ACC112 (cell line): ENCODE data around the gene MS4A15.
"Not testable (repeated sequence)": the region's sequence is repeated elsewhere in the genome, so short reads cannot be mapped to it uniquely, and the experiment has no call there.

Source experiments
- H2AFZ ChIP-seq: fragments of 200-600 bp; sonication (generic); one replicate; pipeline ENCODE4 v1.6.0; 2017; ENCODE audit warnings: antibody characterized with exemption, low read length; ENCODE audit not compliant: unreplicated experiment
- H3K27ac ChIP-seq: fragments of 200-600 bp; sonication (generic); 2 replicates; pipeline ENCODE4 v1.5.1; 2014; ENCODE audit warnings: low read depth, mild to moderate bottlenecking, antibody characterized with exemption, low read length, moderate library complexity
- H3K27me3 ChIP-seq: fragments of 200-600 bp; sonication (generic); 2 replicates; pipeline ENCODE4 v1.6.1; 2014; ENCODE audit warnings: mild to moderate bottlenecking, antibody characterized with exemption, low read length, moderate library complexity, mixed read lengths; ENCODE audit not compliant: insufficient read depth
- H3K36me3 ChIP-seq: fragments of 200-600 bp; sonication (generic); 2 replicates; pipeline ENCODE4 v1.6.1; 2016; ENCODE audit warnings: mild to moderate bottlenecking, antibody characterized with exemption, low read length, moderate library complexity, mixed read lengths; ENCODE audit not compliant: insufficient read depth
- H3K4me1 ChIP-seq: fragments of 200-600 bp; sonication (generic); one replicate; pipeline ENCODE4 v1.6.1; 2016; ENCODE audit warnings: low read length, mixed read lengths; ENCODE audit not compliant: insufficient read depth, unreplicated experiment, control insufficient read depth
- H3K4me3 ChIP-seq: fragments of 200-600 bp; sonication (generic); 2 replicates; pipeline ENCODE4 v1.5.1; 2014; ENCODE audit warnings: mild to moderate bottlenecking, low read depth, low read length
- H3K79me2 ChIP-seq: fragments of 200-600 bp; sonication (generic); one replicate; pipeline ENCODE4 v1.6.0; 2016; ENCODE audit warnings: low read length; ENCODE audit not compliant: control insufficient read depth, unreplicated experiment, insufficient read depth

The MS4A15 gene

DNA sequence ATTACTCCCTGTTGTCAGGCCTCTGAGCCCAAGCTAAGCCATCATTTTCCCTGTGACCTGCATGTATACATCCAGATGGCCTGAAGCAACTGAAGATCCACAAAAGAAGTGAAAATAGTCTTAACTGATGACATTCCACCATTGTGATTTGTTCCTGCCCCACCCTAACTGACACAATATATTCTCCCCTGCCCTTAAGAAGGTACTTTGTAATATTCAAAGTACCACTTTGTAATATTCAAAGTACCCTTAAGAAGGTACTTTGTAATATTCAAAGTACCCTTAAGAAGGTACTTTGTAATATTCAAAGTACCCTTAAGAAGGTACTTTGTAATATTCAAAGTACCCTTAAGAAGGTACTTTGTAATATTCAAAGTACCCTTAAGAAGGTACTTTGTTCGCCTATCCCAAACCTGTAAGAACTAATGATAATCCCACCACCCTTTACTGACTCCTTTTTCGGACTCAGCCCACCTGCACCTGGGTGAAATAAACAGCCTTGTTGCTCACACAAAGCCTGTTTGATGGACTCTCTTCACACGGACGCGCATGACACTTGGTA is 67.2 kb downstream of the MS4A15 start:
- not testable (repeated sequence) for H3K4me1 ChIP-seq

DNA sequence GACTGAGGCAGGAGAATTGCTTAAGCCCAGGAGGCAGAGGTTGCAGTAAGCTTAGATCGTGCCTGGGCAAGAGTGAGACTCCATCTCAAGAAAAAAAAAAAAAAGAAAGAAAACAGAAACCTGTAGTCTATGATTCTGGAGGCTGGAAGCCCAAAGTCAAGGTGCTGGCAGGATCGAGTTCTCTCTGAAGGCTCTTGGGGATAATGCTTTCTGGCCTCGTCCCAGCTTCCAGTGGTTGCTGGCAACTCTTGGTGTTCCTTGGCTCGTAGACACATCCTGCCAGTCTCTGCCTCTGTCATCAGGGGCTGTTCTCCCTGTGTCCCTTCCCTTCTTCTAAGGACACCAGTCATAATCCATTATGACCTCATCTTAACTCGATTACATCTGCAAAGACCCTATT is 68.5 kb downstream of the MS4A15 start:
- no peak overlapping the region for H3K27ac ChIP-seq
- no peaks in the 10 kb centered on the region for H3K4me1 ChIP-seq
- no peaks in the 10 kb centered on the region for H3K27me3 ChIP-seq
- H2AFZ ChIP-seq: no peak overlapping the region
- H3K4me3 ChIP-seq: no peak overlapping the region
- no peaks in the 10 kb centered on the region for H3K36me3 ChIP-seq
- H3K79me2 ChIP-seq: no peaks in the 10 kb centered on the region

More for the DNA sequence above, 67.2 kb downstream of the MS4A15 start:
- H3K36me3 ChIP-seq, H3K4me3 ChIP-seq, H3K27ac ChIP-seq, H2AFZ ChIP-seq, H3K27me3 ChIP-seq, H3K79me2 ChIP-seq: not testable (repeated sequence)

DNA sequence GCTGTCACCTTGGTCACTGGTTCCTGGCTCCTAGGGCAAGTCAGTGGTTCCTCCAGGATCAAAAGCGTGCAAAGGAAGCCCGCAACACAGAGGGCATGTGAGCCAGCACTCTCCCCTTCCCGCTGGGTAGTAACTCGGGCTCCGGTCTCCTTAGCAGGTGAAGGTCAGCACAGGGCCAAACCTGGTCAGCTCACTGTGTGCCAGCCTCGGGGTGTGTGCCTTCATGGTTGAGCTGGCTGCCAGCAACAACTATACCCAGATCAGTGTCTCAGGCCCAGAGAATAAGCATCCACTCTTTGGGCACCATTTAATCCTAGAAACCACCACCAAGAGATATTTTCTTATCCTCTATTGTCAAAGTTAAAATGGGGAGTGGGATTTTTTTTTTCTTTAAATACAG is 69.1 kb downstream of the MS4A15 start:
- Histone ChIP-seq H3K4me1 (no peaks in the 10 kb centered on the region), H2AFZ (no peak overlapping the region), H3K79me2 (no peaks in the 10 kb centered on the region), H3K27me3 (no peaks in the 10 kb centered on the region), H3K27ac (no peak overlapping the region), H3K4me3 (no peak overlapping the region), H3K36me3 (no peaks in the 10 kb centered on the region)
